Erythroblast (primary cell): ENCODE results near the gene SHISA5.
"Not testable (repeated sequence)": the region's sequence is repeated elsewhere in the genome, so short reads cannot be mapped to it uniquely, and the experiment has no call there.

Experiments
- DNase-seq, 2 experiments: peaks; one replicate each; lab custom pipeline; 2025; lab: John Stamatoyannopoulos, UW
- GATA1 ChIP-seq: IDR thresholded peaks from 2 replicates; pipeline ENCODE4 v1.6.1; 2011; ENCODE audit warnings: low read depth, mild to moderate bottlenecking, control low read depth, low read length, moderate library complexity
- POLR2A ChIP-seq: IDR thresholded peaks from 2 replicates; pipeline ENCODE4 v1.6.1; 2011; ENCODE audit warnings: mild to moderate bottlenecking, low read length

The SHISA5 gene

GRCh38 chr3:48467110-48467454, 36.9 kb downstream of the SHISA5 start:
- DNase-seq: no peak
- TF ChIP-seq POLR2A: no peak
- no peak for TF ChIP-seq GATA1

GRCh38 chr3:48466386-48467109, 37.4 kb downstream of the SHISA5 start:
- peak; percentile 63 for TF ChIP-seq POLR2A
- no peak for TF ChIP-seq GATA1
- DNase-seq: peak; percentile 48 to 53

GRCh38 chr3:48465531-48466378, 38.2 kb downstream of the SHISA5 start:
- TF ChIP-seq POLR2A (peak; percentile 87), GATA1 (no peak)
- DNase-seq: peak; percentile 93

GRCh38 chr3:48465237-48465530, 38.8 kb downstream of the SHISA5 start:
- DNase-seq: no peak
- TF ChIP-seq GATA1: no peak

- no peak for TF ChIP-seq GATA1
- TF ChIP-seq POLR2A: no peak
- DNase-seq: no peak
Observed at GRCh38 chr3:48464713-48465221, 39.2 kb downstream of the SHISA5 start.

GRCh38 chr3:48463703-48464102, 40.3 kb downstream of the SHISA5 start:
- TF ChIP-seq GATA1: no peak
- no peak for TF ChIP-seq POLR2A
- no peak for DNase-seq

- DNase-seq: not testable (repeated sequence)
Observed at GRCh38 chr3:48461767-48462166, 42.2 kb downstream of the SHISA5 start.

- no peak for DNase-seq
Observed at GRCh38 chr3:48460517-48460902, 43.5 kb downstream of the SHISA5 start.

GRCh38 chr3:48459773-48460516, 44.0 kb downstream of the SHISA5 start:
- no peak for TF ChIP-seq GATA1
- DNase-seq: no peak

More at GRCh38 chr3:48460517-48460902, 43.5 kb downstream of the SHISA5 start:
- TF ChIP-seq POLR2A: no peak
- TF ChIP-seq GATA1: no peak

GRCh38 chr3:48459331-48459730, 44.6 kb downstream of the SHISA5 start:
- TF ChIP-seq POLR2A (no peak), GATA1 (no peak)
- DNase-seq: no peak

GRCh38 chr3:48456456-48456855, 47.5 kb downstream of the SHISA5 start:
- no peak for TF ChIP-seq POLR2A
- TF ChIP-seq GATA1: no peak
- no peak for DNase-seq

GRCh38 chr3:48451270-48451669, 52.7 kb downstream of the SHISA5 start:
- no peak for DNase-seq
- TF ChIP-seq GATA1 (no peak), POLR2A (no peak)

- peak; percentile 95 to 97 for DNase-seq
- TF ChIP-seq GATA1 (no peak), POLR2A (peak; percentile 94)
Observed at GRCh38 chr3:48446425-48447193, 57.4 kb downstream of the SHISA5 start, which contains the start of gene ATRIP. TSS of gene ATRIP (plus strand) at chr3:48446737. CDS start at chr3:48446846, 109 bp downstream.

GRCh38 chr3:48446043-48446424, 57.9 kb downstream of the SHISA5 start:
- no peak for DNase-seq
- TF ChIP-seq POLR2A (no peak), GATA1 (no peak)
